T-helper 2 cell treated with Interferon-gamma antibody and Interleukin-4, amounts not matched to agents 5 μg/mL and 100 μg/mL, for 36 hours (primary cell): Measurements from ENCODE around the gene PCDHGA2.
"Not testable (repeated sequence)": the region's sequence is repeated elsewhere in the genome, so short reads cannot be mapped to it uniquely, and the experiment has no call there.

ENCODE experiments used
- DNase-seq: peaks from one replicate; pipeline ENCODE4 v3.0.0; 2021; ENCODE audit warnings: low spot score
- H3K27ac Mint-ChIP-seq: one replicate; pipeline ENCODE4 v1.8.0; 2021; ENCODE audit warnings: mild to moderate bottlenecking, mixed read lengths
- H3K27me3 Mint-ChIP-seq: one replicate; pipeline ENCODE4 v1.8.0; 2021; ENCODE audit warnings: low read depth, mixed read lengths
- H3K36me3 Mint-ChIP-seq: one replicate; pipeline ENCODE4 v1.8.0; 2021; ENCODE audit warnings: low read depth, mixed read lengths
- H3K4me1 Mint-ChIP-seq: one replicate; pipeline ENCODE4 v1.8.0; 2021; ENCODE audit warnings: low read depth, mixed read lengths
- H3K4me3 Mint-ChIP-seq: one replicate; pipeline ENCODE4 v1.8.0; 2022; ENCODE audit warnings: mild to moderate bottlenecking, moderate library complexity, mixed read lengths
- H3K9me3 Mint-ChIP-seq: one replicate; pipeline ENCODE4 v1.8.0; 2021; ENCODE audit warnings: mixed read lengths

The PCDHGA2 gene

GRCh38 chr5:141383345-141383744, 44.8 kb downstream of the PCDHGA2 start:
- H3K4me3 Mint-ChIP-seq: peak overlapping the region; percentile 79
- no peak for DNase-seq
- peaks cover 20% of the 10 kb centered on the region for H3K9me3 Mint-ChIP-seq
- peaks cover 26% of the 10 kb centered on the region for H3K27me3 Mint-ChIP-seq
- no peak overlapping the region for H3K27ac Mint-ChIP-seq
- H3K36me3 Mint-ChIP-seq: no peaks in the 10 kb centered on the region
- H3K4me1 Mint-ChIP-seq: no peaks in the 10 kb centered on the region

- Mint-ChIP-seq H3K4me3 (no peak overlapping the region), H3K4me1 (no peaks in the 10 kb centered on the region), H3K9me3 (peaks cover 28% of the 10 kb centered on the region), H3K36me3 (no peaks in the 10 kb centered on the region), H3K27ac (no peak overlapping the region), H3K27me3 (peaks cover 26% of the 10 kb centered on the region)
- DNase-seq: no peak
Measured at GRCh38 chr5:141384471-141385267, 46.1 kb downstream of the PCDHGA2 start.

GRCh38 chr5:141387557-141388311, 49.2 kb downstream of the PCDHGA2 start, which contains the start of gene PCDHGB4:
Gene PCDHGB4, plus strand, starts transcription at chr5:141387698. Its CDS starts 187 bp downstream, at chr5:141387885.
- H3K36me3 Mint-ChIP-seq, H3K4me1 Mint-ChIP-seq, H3K27ac Mint-ChIP-seq, DNase-seq: not testable (repeated sequence)
- peaks cover 23% of the 10 kb centered on the region for H3K27me3 Mint-ChIP-seq
- peak within 1 kb of the TSS; percentile 36 for H3K4me3 Mint-ChIP-seq
- H3K9me3 Mint-ChIP-seq: peaks cover 39% of the 10 kb centered on the region

- Mint-ChIP-seq H3K9me3 (peaks cover 36% of the 10 kb centered on the region), H3K36me3 (no peaks in the 10 kb centered on the region), H3K4me1 (no peaks in the 10 kb centered on the region), H3K27ac (no peak overlapping the region), H3K4me3 (no peak overlapping the region), H3K27me3 (peaks cover 27% of the 10 kb centered on the region)
- no peak for DNase-seq
Measured at GRCh38 chr5:141388661-141389060, 50.1 kb downstream of the PCDHGA2 start.

GRCh38 chr5:141389153-141390042, 50.8 kb downstream of the PCDHGA2 start:
- Mint-ChIP-seq H3K4me1 (no peaks in the 10 kb centered on the region), H3K4me3 (no peak overlapping the region), H3K9me3 (peaks cover 36% of the 10 kb centered on the region), H3K36me3 (no peaks in the 10 kb centered on the region), H3K27ac (no peak overlapping the region), H3K27me3 (peaks cover 24% of the 10 kb centered on the region)
- no peak for DNase-seq

- Mint-ChIP-seq H3K27me3 (peaks cover 21% of the 10 kb centered on the region), H3K27ac (no peak within 1 kb of the TSS), H3K36me3 (no peaks in the 10 kb centered on the region), H3K4me3 (no peak within 1 kb of the TSS), H3K4me1 (no peaks in the 10 kb centered on the region), H3K9me3 (peaks cover 37% of the 10 kb centered on the region)
- DNase-seq: no peak
Measured at GRCh38 chr5:141392429-141393198, 54.1 kb downstream of the PCDHGA2 start, which contains the start of gene PCDHGA8. Gene PCDHGA8, plus strand, starts transcription at chr5:141392633. Its CDS starts 181 bp downstream, at chr5:141392814.
